Esophagus muscularis mucosa (tissue), 4 donors: Measurements from ENCODE around the gene UBE2V1. TPM values are rescaled to one million over a fixed set of nuclear protein-coding genes. Genes with fewer than 3 reads are reported as not detected.

Experiments used
- DNase-seq: peaks from one replicate; pipeline ENCODE4 v3.0.0-alpha.2; 2017; ENCODE audit errors: extremely low spot score
- H3K27ac ChIP-seq, 4 donors: fragments of 200-600 bp; sonication (generic); replicated peaks in 1 of 4; 1 replicate in 3 of 4; 2 replicates in 1 of 4; pipeline ENCODE4 v1.5.1; 2016 to 2019; ENCODE audit warnings: mild to moderate bottlenecking in 1 of 4
- H3K27me3 ChIP-seq, 4 donors: fragments of 200-600 bp; sonication (generic); one replicate each; pipeline versions ENCODE4 v1.5.1 to v1.6.0; 2016 to 2019
- H3K36me3 ChIP-seq, 4 donors: fragments of 200-600 bp; sonication (generic); one replicate each; pipeline ENCODE4 v1.5.1; 2016 to 2019
- H3K4me1 ChIP-seq, 4 donors: fragments of 200-600 bp; sonication (generic); one replicate each; pipeline ENCODE4 v1.5.1; 2016 to 2019
- H3K4me3 ChIP-seq, 4 donors: fragments of 200-600 bp; sonication (generic); 1 replicate in 2 of 4; 2 replicates in 2 of 4; pipeline ENCODE4 v1.5.1; 2016 to 2019; ENCODE audit warnings: mild to moderate bottlenecking in 4 of 4, moderate library complexity in 1 of 4
- H3K9me3 ChIP-seq, 4 donors: fragments of 200-600 bp; sonication (generic); 1 replicate in 3 of 4; 2 replicates in 1 of 4; pipeline ENCODE4 v1.5.1; 2016 to 2019
- CTCF ChIP-seq, 3 experiments: fragments of 200-600 bp in 2 of 3; fragments of 450-650 bp in 1 of 3; sonication (generic) in 2 of 3; IDR thresholded peaks; one replicate each; pipeline ENCODE4 v1.5.1; 2017 to 2019; ENCODE audit warnings: antibody characterized with exemption in 3 of 3, mild to moderate bottlenecking in 2 of 3, moderate library complexity in 1 of 3
- EP300 ChIP-seq: sonication (generic); formaldehyde crosslinking; IDR thresholded peaks from one replicate; pipeline ENCODE4 v1.6.1; 2017; ENCODE audit warnings: antibody characterized with exemption
- POLR2A ChIP-seq: fragments of 450-650 bp; IDR thresholded peaks from one replicate; pipeline ENCODE4 v1.6.1; 2017; ENCODE audit warnings: antibody characterized with exemption, moderate library complexity, mild to moderate bottlenecking, low read depth
- POLR2AphosphoS5 ChIP-seq, 2 donors: sonication (generic); formaldehyde crosslinking; IDR thresholded peaks; one replicate each; pipeline ENCODE4 v1.6.1; 2017; ENCODE audit warnings: antibody characterized with exemption in 2 of 2
- WGBS: methylation state at CpG from one replicate; pipeline ENCODE4 v1.1.5; 2018; 5-methylcytosine and 5-hydroxymethylcytosine counted together
- intact Hi-C: fragments of 100-400 bp; cut with DNase I; formaldehyde crosslinking; loops from one replicate; pipeline ENCODE4 v1.15.1; 2023
- total RNA-seq, 4 donors: library from RNA; depleted of rRNA; stranded (reverse); fragments of >200 nt; gene quantifications; one replicate each; pipeline versions ENCODE4 v1.1.0 to v1.2.1, GENCODE V29; 2016

UBE2V1 gene
- total RNA-seq, 4 donors from 2014 or later, result 66.8 to 104 (median 78.3) TPM

- intact Hi-C loops, result no loop called here
- H3K27ac ChIP-seq, result peak overlapping the region in 2 of 4 donors; percentile 34 to 39
- H3K36me3 ChIP-seq, result peaks cover 0 to 32% (median 11%) of the 10 kb centered on the region in 4 donors
- TF ChIP-seq CTCF (IDR thresholded peaks at IDR 0.05), result no peak
- no peak for TF ChIP-seq POLR2AphosphoS5 (IDR thresholded peaks at IDR 0.05)
- TF ChIP-seq EP300, result no peak
- no peak for TF ChIP-seq POLR2A
- no peaks in the 10 kb centered on the region for H3K27me3 ChIP-seq
- H3K9me3 ChIP-seq, result no peaks in the 10 kb centered on the region
- no peak overlapping the region for H3K4me3 ChIP-seq
- 77% methylated on average over 5 of the region's 5 CpGs for WGBS
- H3K4me1 ChIP-seq, result peaks cover 24 to 72% (median 69%) of the 10 kb centered on the region in 4 donors
- DNase-seq, result no peak
These were observed 23.7 kb downstream of the UBE2V1 start for GRCh38 chr20:50089140-50089786.

GRCh38 chr20:50088022-50088421 lies 24.9 kb downstream of the UBE2V1 start:
- 67% methylated on average over 2 of the region's 2 CpGs for WGBS
- H3K4me1 ChIP-seq, result peaks cover 18 to 74% (median 64%) of the 10 kb centered on the region in 4 donors
- no peak for TF ChIP-seq POLR2A
- no peak for TF ChIP-seq POLR2AphosphoS5 (IDR thresholded peaks at IDR 0.05)
- TF ChIP-seq CTCF (IDR thresholded peaks at IDR 0.05), result no peak
- TF ChIP-seq EP300, result no peak
- no peak overlapping the region for H3K27ac ChIP-seq
- no peaks in the 10 kb centered on the region for H3K9me3 ChIP-seq
- peaks cover 0 to 33% (median 12%) of the 10 kb centered on the region in 4 donors for H3K36me3 ChIP-seq
- H3K27me3 ChIP-seq, result no peaks in the 10 kb centered on the region
- DNase-seq, result no peak
- intact Hi-C loops, result no loop called here
- H3K4me3 ChIP-seq, result no peak overlapping the region

- peak; percentile 68 to 86 (median 76) for TF ChIP-seq CTCF (IDR thresholded peaks at IDR 0.05)
- no peak for TF ChIP-seq POLR2A
- peak in 1 of 2 donors; percentile 15 for TF ChIP-seq POLR2AphosphoS5 (IDR thresholded peaks at IDR 0.05)
- H3K4me1 ChIP-seq, result peaks cover 18 to 60% (median 50%) of the 10 kb centered on the region in 4 donors
- WGBS, result 4% methylated on average over 10 of the region's 10 CpGs
- no peaks in the 10 kb centered on the region for H3K9me3 ChIP-seq
- intact Hi-C loops, result no loop called here
- H3K4me3 ChIP-seq, result peak overlapping the region; percentile 6 to 47 (median 22)
- H3K27ac ChIP-seq, result peak overlapping the region; percentile 51 to 70 (median 66)
- DNase-seq, result no peak
- H3K27me3 ChIP-seq, result no peaks in the 10 kb centered on the region
- peaks cover 11 to 49% (median 21%) of the 10 kb centered on the region in 4 donors for H3K36me3 ChIP-seq
These were observed 27.2 kb downstream of the UBE2V1 start for GRCh38 chr20:50085481-50086365.

GRCh38 chr20:50085146-50085480 lies 27.8 kb downstream of the UBE2V1 start:
- H3K4me1 ChIP-seq, result peaks cover 22 to 55% (median 44%) of the 10 kb centered on the region in 4 donors
- H3K27ac ChIP-seq, result peak overlapping the region in 3 of 4 donors; percentile 65 to 70 (median 66)
- no peaks in the 10 kb centered on the region for H3K9me3 ChIP-seq
- peak overlapping the region in 2 of 4 donors; percentile 13 to 27 for H3K4me3 ChIP-seq
- intact Hi-C loops, result no loop called here
- peaks cover 11 to 53% (median 22%) of the 10 kb centered on the region in 4 donors for H3K36me3 ChIP-seq
- no peaks in the 10 kb centered on the region for H3K27me3 ChIP-seq
- TF ChIP-seq POLR2AphosphoS5 (IDR thresholded peaks at IDR 0.05) (no peak), CTCF (IDR thresholded peaks at IDR 0.05) (no peak), EP300 (no peak), POLR2A (no peak)
- no peak for DNase-seq
- WGBS, result 62% methylated on average over 5 of the region's 5 CpGs
